Esophagus squamous epithelium (tissue), 4 donors: Measurements from ENCODE around the gene TMEM89.

ENCODE experiments used
- CTCF ChIP-seq, 6 experiments: fragments of 450-650 bp in 4 of 6; fragments of 200-600 bp in 2 of 6; sonication (generic) in 2 of 6; IDR thresholded peaks; one replicate each; pipeline ENCODE4 v1.5.1; 2016 to 2019; ENCODE audit warnings: antibody characterized with exemption in 6 of 6, mild to moderate bottlenecking in 4 of 6, moderate library complexity in 4 of 6
- POLR2A ChIP-seq, 4 donors: fragments of 450-650 bp; IDR thresholded peaks; one replicate each; pipeline ENCODE4 v1.6.1; 2017; ENCODE audit warnings: antibody characterized with exemption in 4 of 4, mild to moderate bottlenecking in 4 of 4, moderate library complexity in 3 of 4

GRCh38 chr3:48592519-48593087 is 29.0 kb downstream of the TMEM89 start:
- TF ChIP-seq CTCF (IDR thresholded peaks at IDR 0.05) (no peak), POLR2A (IDR thresholded peaks at IDR 0.05) (no peak)
